ENCODE measurements around the gene BRDT.

The BRDT gene
- 0 to 0.24 reads per million in 2 donors for total RNA-seq

DNA sequence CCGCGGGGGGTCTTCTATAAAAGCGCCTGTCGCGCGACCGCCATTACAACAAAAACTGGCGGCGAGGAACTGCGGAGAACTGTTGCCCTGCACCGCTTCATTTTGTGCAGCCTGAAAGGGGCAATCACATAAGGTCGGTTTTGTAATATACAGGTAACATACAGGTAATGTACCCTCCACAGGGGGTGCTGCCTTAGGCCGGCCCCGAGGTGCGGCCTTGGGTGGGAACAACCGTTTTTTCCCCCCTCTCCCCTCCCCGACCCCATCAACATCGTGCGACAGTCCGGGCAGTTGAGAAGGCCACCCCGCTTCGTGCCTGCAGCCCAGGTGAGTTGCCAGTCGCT, at the start of gene BRDT:
Gene BRDT (plus strand): TSS at position 46 of the 344 bp plus-strand sequence. CDS start 13,354 bp downstream, outside the sequence.
- DNase-seq, result no peak

DNA sequence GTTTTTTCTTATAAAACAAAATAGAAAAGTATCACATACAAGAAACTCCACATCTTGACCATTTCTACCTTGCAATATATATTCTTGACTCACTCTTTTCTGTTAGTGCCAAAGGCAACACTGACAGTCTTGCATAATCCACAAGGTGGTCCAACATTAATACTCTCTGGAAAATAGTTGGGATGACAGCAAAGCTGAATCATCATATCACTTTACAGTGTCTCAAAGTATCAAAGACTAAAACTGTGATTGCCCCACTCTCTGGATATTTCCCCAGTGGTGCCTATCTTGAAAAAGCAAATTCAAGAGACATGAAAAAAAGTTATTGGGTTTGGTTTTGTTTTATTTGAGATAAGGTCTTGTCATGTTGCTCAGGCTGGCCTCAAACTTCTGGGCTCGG, 48.6 kb upstream of the BRDT start:
- no peak for DNase-seq

DNA sequence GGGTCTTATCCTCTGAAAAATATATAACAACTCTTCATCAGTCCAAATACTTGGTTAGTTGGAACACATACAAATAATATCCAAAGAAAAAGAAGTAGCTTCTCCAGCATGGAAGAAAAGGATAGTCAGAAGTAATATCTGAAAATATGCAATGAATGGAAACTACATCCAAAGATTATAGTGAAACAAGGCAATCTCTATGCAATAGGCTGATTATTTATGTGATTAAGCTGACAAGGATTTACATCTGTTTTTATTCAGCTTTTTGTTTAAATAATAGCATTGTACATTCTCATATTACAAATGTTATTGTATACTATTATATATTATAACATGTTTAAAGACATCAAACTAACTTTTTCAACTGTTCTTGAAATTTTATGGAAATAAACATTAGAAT, 48.0 kb upstream of the BRDT start:
- no peak for DNase-seq

DNA sequence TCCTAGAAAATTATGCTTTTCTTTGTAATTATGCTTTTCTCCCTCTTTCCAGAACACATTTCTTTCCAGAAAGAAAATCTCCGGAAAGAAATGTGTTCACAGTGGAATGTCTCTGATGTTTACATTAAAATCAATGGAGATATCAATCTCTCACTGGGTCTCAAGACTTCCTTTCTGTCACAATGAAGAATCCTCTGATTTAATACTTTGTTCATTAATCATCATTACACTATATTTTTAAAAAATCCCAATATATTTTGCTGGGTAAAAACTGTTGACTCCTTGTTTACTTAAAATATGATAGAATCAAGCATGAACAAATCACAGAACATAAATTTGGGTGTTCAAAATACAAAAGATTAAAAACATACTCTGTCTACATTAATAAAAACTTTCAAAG, 36.9 kb upstream of the BRDT start:
- DNase-seq, result no peak

DNA sequence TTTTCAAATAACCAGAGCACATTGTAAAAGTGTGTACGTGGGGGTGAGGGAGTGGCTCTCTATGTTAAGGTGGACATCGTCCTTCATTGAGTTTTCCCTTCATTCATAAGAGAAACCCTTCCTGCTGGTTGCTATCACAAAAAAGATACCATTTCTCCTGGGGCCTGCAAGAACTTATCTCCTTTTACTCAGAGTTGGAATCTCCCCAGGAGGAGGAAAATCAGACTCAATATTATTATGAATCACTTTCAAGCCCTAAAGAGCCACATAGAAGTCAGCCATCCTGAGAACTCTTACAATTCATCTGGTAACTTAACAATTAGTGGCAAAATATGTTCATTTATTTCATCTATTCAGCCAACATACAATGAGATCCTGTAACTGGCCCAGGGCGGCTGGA, 36.2 kb upstream of the BRDT start:
- no peak for DNase-seq

DNA sequence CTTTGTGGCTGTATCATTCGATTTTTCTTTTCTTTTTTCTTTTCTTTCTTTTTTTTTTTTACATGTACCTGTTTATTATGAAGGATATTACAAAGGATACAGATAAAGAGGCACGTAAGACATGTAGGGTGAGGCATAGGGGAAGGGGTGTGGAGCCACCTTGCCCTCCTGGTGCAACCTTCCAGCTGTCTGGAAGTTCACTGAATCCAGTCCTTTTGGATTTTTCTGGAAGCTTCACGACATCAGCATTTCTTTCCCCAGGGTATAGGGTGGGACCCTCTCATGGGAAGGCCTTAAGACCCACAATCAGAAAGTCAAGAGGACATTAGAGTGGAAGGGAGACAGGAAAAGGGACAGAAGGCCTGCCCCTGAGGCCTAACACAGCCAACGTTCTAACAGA, 33.2 kb upstream of the BRDT start:
- no peak for DNase-seq

DNA sequence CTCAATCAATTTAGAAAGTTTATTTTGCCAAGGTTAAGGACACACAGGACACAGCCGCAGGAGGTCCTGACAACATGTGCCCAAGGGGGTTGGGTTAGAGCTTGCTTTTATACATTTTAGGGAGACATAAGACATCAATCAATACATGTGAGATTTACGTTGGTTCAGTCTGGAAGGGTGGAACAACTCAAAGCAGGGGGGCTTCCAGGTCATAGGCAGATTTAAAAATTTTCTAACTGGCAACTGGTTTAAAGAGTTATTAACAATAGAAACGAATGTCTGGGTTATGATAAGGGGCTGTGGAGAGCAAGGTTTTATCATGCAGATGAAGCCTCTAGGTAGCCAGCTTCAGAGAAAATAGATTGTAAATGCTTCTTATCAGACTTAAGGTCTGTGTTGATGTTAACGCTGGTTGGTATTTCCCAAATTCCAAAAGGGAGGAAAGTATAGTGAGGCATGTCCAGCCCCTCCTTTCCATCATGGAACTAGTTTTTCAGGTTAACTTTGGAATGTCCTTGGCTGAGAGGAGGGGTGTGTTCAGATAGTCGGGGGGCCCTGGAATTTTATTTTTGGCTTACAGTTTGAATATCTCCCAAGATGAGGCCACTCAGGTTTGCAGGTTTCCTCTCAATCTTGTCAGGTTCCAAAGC, 32.3 kb upstream of the BRDT start:
- no peak for DNase-seq

DNA sequence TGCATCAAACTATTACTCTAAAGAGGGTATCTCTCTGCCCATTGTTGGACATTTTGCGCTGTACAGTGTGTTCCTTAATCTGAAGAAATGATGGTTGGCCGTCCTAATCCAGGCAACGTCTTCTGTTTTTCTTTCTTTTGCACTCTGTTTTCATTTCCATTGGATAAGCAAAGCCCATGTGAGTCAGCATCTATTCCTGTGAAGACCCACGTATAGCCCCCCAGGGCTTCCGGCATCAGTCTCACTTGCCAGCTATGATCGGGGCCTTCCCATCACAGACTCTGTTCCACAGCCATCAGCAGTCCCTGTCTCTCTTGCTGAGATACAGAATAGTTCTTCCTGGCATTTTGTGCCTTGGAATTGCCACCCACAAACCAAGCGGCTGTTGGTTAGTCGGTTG, 29.2 kb upstream of the BRDT start:
- DNase-seq, result no peak

DNA sequence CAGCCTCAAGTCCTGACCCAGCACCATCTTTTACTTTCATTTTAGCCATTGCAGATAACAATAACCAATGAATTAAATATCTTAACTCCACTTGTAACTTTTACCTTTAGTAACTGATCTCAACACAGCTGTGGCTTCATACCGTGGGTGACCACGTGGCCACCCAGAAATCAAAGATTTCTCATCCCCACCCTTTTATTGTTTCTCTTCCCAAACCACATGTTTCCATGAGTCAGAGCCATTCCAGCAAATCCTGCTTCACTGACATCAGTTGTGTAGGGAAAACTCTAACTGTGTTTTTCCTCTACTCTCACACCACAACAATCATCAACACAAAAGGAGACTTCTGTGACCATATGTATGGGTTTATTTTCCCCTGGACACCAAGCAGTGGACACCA, 25.1 kb upstream of the BRDT start:
- no peak for DNase-seq

DNA sequence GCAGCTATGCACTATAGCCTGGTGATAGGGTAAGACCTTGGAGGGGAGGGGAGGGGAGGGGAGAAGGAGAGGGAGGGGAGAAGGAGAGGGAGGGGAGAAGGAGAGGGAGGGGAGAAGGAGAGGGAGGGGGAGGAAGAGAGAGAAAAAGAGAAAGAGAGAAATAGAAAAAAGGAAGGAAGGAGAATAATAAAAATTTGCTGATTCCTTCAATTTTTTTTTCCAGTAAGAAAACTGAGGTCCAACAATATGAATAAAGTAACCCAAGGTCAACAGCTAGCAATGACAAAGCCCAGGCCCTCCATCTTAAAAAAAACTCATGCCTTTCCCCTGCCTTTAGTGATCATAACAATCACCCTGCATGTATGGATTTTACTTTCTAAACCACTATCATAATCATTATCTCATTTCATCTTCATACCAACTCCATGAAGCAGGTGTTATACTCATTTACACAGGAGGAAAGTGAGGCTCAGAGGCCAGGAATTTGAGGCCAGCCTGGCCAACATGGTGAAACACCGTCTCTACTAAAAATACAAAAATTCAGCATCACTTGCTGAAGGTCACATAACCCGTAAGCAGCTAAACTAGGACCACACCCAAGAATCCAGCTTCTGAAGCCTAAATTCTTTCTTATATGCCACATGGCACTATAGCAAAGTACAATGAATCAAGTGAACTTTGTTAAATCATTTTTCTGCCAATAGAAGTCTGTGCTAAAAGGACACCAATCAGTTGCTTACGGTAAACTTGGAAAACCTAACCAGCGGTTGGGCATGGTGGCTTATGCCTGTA, 23.4 kb upstream of the BRDT start:
- DNase-seq, result no peak

DNA sequence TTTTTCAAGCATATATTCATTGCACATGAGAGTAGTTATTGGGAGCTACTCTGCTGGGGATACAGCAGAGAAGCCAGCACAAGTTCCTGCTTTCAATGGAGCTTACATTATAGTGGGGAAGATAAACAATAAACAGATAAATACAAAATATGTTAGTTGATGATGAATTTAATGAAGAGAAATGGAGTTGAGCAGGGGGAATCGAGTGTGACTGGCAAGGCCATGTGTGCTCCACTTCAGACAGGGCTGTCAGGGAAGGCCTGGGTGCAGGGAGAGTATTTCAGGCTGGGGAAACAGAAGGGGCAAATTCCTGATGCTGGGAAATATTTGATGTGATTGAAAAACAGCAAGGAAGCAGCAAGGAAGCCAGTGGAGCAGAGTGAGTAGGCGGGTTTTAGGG, 21.2 kb upstream of the BRDT start:
- no peak for DNase-seq

DNA sequence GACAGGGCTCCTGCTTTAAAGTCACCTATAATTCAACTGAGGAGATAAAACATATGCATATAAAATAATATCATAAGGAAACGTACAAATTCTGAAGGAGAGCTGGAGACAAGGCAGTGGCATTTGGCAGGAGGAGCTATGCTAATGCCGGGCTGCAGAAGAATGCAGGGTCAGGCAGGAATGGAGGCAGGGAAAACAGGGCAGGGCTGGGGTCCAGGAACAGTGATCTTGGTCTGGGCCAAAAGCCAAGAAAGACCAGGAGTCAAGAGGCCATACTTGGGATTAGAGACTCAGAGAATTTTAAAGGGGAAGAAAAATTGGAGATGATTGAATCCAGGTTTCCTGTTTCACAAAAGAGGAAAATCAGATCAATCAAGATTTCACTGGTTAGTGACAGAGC, 20.0 kb upstream of the BRDT start:
- no peak for DNase-seq

DNA sequence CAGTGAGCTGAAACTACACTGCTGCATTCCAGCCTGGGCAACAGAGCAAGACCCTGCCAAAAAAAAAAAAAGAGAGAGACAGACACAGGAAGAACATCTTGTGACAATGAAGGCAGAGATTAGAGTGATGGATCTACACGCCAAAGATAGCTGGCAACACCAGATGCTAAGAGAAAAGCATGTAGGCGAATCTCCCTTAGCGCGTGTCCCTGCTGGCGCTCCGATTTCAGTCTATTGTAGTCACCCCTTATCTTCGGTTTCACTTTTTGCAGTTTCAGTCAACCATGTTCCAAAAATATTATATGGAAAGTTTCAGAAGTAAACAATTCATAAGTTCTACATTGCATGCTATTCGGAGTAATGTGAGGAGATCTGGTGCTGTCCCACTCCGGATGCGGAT, 11.6 kb upstream of the BRDT start:
- DNase-seq, result no peak

DNA sequence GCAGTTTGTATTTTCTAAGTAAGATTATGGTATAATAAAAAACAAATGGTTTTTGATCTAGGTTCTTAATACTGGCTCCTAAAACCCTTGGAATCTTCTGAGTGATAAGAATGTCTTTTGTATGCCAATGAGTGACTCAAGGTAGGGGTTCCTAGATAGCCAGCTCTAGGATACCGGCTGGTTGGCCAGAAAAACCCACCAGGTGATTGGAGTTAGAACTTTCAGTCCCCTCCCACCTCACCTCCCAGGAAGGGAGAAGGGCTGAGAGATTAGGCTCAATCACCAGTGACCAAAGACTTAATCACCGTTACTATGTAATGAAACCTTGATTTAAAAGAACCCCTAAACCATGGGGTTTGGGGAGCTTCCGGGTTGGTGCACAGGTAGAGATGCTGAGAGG, 8.7 kb upstream of the BRDT start:
- DNase-seq, result no peak

DNA sequence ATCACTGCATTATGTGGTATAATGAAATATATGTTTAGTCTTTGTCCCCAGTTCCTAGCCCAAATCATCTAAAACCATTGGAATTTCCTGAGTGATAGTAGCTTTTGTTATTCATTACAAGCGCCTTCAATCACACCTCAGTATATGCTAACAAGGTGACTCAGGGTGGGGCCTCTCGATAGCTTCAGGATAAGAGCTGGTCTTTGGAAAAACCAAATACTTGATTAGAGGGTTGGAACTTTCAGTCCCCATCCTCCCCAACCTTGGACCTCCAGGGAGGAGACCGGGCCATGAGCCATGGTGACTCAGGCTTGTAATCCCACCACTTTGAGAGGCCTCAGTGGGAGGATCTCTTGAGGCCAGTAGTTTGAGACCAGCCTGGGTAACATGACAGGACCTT, 5.1 kb upstream of the BRDT start:
- DNase-seq, result no peak

DNA sequence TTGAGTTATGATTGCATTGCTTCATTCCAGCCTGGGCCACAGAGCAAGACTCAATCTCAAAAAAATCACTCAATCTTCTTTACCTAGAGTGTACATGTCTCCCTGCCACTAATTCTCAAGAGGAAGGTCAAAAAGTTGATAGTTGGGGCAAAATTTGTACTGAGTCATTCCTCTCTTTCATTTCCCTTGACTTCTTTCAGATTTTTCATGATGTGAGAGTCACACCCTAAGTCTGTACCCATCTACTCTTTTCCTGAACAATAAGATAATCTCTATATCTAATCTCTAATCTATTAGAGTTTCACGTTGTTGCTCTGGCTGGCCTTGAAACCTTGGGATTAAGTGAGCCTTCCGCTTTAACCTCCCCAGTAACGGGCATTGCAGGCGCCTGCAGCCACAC, 1.1 kb upstream of the BRDT start:
- no peak for DNase-seq

DNA sequence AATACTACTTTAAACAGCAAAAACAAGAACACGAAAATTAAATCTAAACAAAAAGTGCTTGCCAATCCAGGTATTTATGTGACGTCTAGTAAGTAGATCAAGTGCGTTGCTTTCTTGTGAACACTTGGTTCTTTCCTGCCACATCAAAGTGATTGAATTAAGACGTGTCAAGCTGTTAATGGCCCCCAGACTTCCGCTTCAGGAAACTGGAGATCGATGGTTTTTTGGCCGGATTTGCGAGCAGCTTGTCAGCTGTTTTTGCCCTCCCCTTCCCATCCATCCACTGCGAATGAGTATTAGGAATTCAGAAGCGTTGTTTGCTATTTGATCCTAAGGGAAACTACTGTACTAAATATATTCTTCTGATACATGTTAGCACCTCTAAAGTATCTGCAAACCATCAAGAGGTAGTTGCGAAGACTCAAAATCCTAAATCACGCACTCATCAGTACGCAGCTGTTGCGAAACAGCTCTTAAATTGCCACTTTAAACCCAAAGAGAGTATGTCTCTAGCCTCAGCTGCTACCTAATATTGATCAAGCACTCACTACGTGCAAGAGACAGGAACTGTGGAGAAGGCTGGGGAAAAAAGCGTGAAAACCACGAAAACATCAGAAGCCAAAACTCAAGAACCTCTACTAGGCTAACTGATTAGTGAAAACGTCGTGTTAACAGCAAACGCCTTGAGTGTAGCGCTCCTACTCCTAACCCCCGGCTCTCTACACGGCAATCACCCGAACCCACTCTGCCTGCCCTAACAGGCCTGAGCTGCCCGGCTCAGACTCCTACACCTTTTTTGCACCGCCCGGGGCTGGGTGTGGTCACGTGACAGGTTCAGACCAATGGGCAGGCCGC, 473 bp upstream of the BRDT start:
- peak; percentile 47 for DNase-seq

DNA sequence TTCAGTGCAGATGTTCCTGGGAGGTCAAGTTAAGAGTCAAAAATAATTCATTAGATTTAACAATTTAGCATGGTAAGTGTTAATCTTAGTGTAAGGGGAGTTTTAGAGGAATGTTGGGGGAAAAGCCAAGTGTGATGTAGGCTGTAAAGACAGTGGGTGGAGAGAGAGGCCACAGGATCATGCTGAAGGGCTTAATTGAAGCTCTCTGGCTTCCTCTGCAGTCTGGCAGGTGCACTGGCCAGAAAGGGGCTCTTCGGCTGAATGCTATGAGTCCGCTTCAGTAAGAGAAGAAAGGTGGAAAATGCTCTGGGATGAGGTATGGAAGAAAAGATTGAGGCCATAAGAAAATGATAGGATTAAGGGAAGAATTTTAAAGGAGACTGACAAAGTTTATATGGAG, 3.0 kb downstream of the BRDT start:
- no peak for DNase-seq

DNA sequence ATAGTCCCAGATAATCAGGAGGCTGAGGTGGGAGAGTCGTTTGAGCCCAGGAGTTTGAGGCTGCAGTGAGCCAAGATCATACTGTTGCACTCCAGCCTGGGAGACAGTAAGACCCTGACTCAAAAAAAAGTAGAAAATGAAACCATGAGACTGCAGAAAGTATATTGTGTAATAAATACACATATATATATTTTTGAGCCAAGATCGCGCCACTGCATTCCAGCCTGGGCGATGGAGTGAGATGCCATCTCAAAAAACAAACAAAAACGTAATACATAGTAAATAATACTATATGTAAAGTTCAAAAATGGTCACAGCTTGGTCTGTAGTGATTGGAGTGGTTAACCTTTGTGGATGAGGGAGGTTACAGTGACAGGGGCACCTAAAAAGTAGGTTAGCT, 9.7 kb downstream of the BRDT start:
- no peak for DNase-seq

DNA sequence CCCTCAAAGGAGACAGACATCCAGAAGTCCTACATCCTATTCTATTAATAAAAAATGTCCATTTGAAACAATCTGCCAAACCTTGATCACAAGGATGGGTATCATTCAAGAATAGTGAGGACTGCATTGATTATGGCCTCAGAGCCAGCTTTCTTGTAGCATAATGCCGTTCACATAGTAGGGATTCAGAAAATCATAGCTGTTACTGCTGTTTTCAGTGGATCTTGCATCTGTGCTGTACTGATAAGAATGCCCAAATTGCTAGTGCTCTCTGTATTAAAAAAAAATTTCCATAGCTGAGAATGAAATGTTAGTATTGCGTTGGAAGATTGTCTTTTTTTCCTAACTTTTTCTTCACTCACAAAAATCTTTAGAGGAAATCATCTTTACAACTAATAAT, 19.1 kb downstream of the BRDT start:
- no peak for DNase-seq

DNA sequence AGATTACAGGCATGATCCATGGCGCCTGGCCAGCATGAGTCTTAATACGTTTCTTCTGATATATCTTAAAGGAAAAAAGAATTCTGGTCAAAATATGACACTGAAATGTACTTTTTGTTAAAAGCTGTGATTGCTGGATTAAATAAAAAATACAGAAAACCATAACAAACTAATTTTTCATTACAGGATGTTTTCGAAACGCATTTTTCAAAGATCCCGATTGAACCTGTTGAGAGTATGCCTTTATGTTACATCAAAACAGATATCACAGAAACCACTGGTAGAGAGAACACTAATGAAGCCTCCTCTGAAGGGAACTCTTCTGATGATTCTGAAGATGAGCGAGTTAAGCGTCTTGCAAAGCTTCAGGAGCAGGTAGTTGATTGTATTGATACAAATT, 30.2 kb downstream of the BRDT start:
- no peak for DNase-seq

DNA sequence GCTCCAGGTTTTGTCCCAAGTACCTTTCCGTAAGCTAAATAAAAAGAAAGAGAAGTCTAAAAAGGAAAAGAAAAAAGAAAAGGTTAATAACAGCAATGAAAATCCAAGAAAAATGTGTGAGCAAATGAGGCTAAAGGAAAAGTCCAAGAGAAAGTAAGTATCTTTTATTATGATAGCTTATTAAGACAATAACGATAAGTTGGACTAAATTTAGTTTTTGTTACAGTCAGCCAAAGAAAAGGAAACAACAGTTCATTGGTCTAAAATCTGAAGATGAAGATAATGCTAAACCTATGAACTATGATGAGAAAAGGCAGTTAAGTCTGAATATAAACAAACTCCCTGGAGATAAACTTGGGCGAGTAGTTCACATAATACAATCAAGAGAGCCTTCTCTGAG, 31.5 kb downstream of the BRDT start:
- no peak for DNase-seq

DNA sequence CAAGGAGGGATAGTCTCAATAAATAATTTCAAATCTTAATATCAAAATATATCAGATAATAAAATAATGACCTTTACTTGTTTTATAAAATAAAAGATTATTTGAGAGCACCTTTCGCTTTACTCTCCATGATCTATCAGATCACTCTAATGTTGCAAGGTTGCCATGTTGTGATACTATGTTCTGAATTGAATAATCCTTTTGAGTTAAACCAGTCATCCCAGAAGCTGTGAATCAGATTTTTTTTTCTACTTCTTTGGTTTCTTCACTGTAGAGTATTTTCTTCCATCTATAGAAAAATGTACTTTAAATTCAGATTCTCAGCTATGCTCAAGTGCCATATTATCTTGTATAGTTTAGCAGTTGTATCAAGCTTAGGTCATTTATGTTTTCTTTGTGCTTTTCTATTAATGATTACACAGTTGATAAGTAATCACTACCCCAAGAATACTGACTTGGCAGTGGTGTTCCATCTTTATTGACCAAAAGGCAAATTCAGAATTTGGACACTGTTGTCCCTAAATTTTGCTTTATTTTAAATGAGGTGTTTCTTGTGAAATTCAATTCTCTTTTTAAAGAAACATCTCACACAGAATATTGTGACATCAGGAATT, 32.9 kb downstream of the BRDT start:
- no peak for DNase-seq
